Measurements from ENCODE around the gene PVALB. TPM values are rescaled to one million over a fixed set of nuclear protein-coding genes. Genes with fewer than 3 reads are reported as not detected.

Gene PVALB
- total and polyA plus RNA-seq, 9 of the 15 experiments (the other 6 are each of a cell fraction or from before 2014, with no cell fraction given): not detected

- Histone ChIP-seq H3K79me2 (ENCODE audit: control insufficient read depth, insufficient read depth, low read length) (no peaks in the 10 kb centered on the region), H3K9me3 (replicated peaks; ENCODE audit: control insufficient read depth, insufficient read depth, low read depth, low read length) (no peaks in the 10 kb centered on the region), H3K36me3 (ENCODE audit: control insufficient read depth, insufficient read depth, low read length) (no peaks in the 10 kb centered on the region), H3K4me2 (ENCODE audit: insufficient read depth, low read length) (no peak overlapping the region; the same call in 1 of the 2 replicates), H3K9ac (ENCODE audit: insufficient read depth in 1 of 2, low read depth in 2 of 2, low read length in 2 of 2) (no peak overlapping the region), H3K27me3 (ENCODE audit: control insufficient read depth in 2 of 2, insufficient read depth in 2 of 2, low read length in 2 of 2) (peaks cover 0 to 6% of the 10 kb centered on the region in 2 experiments; a peak in 1 of 5 replicates), H3K9me1 (ENCODE audit: control insufficient read depth, insufficient read depth, low read length) (no peaks in the 10 kb centered on the region), H2AFZ (ENCODE audit: low read depth, low read length) (0 out of 2 replicates have a peak overlapping the region, but pooled peaks have one; percentile 24), H3K4me1 (replicated peaks in 1 of 2; ENCODE audit: control insufficient read depth in 2 of 2, insufficient read depth in 2 of 2, low read length in 2 of 2) (peaks cover 0 to 12% of the 10 kb centered on the region in 2 experiments; a peak in 3 of 5 replicates), H4K20me1 (replicated peaks; ENCODE audit: control insufficient read depth, insufficient read depth, low read length) (no peaks in the 10 kb centered on the region; the same call in 1 of the 2 replicates), H3K27ac (ENCODE audit: extremely low read depth, low read depth, low read length) (no peak overlapping the region), H3K4me3 (no peak overlapping the region)
- WGBS (ENCODE audit: insufficient coverage, low coverage, missing lambda C conversion rate): 32% methylated on average over 8 of the region's 8 CpGs
- FAIRE-seq (no peak), ATAC-seq (no peak), DNase-seq (ENCODE audit: extremely low read depth in 1 of 4, low spot score in 3 of 4) (no peak)
- no TSS peak for BruUV-seq (replicated peaks)
- TF ChIP-seq ILF3 (IDR thresholded peaks at IDR 0.05; ENCODE audit: borderline replicate concordance) (no peak), ADNP (tag; IDR thresholded peaks at IDR 0.05) (no peak), GATA2 (CRISPR knock-in tag; IDR thresholded peaks at IDR 0.05) (no peak), ZKSCAN1 (IDR thresholded peaks at IDR 0.05; ENCODE audit: low read depth, low read length) (peak; percentile 95), ZNF507 (tag; conservative IDR thresholded peaks at IDR 0.05) (no peak), RBM17 (IDR thresholded peaks at IDR 0.05; ENCODE audit: borderline replicate concordance, low read depth, low read length) (no peak)
- CTCF ChIA-PET (ENCODE audit: low intra/inter-chr PET ratio): interaction anchor here (0.6 to 2.4 kb wide), 7 partner anchors 10 to 314 kb away, joined by 3 to 22 read pairs (median 6); no protein-coding TSS in a partner anchor
- intact Hi-C loops (cut with micrococcal nuclease) (loop anchor here (1.0 to 5.0 kb wide), 2 partner anchors 121 to 310 kb away; no protein-coding TSS in a partner anchor), in situ Hi-C loops (cut with MboI) (no loop called here)
- POLR2A ChIA-PET: no interaction called here
Measured at GRCh38 chr22:36856792-36857135, 39.9 kb upstream of the PVALB start.

Data from K562 (cell line).